ENCODE results near the gene THPO.

Gene THPO

DNA sequence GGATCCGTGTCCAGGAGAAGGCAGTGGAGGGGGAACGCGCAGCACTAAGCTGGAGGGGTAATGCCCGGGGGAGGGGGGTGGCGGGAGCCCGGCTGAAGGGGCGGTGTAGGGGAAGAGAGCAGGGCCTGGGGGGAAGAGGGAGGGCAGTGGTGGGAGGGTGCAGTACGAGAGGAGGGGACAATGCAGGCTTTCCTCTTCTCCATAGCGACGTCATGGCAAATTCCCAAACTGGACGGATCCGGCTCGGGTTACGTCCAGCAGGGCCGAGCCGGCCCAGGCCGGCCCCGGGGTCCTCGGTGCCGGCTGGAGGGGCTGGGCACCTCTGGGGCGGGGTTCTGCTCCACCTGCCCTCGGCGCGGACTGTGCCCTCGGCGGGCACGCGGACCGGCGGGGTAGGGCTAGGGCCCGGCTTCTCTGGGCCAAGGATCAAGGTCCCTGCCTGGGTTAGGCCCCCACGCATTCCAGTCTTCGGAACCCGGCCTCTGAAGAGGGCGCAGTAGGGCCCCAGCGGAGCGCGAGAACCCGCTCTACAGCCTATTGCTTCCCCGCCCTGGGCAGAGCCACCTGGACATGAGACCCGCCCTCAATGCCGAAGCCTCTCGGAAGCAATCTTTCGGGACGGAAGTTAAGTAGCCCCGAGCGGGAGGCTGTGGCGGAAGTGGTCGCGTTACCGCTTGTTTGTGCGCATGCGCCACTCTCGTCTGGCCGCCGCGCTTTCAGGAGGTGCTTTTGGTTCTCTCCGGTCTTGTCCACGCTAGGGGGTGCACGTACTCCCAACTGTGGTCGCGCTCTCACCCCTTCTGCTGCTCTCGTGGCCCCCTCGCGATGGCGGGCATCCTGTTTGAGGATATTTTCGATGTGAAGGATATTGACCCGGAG is 15.1 kb downstream of the THPO start:
- DNase-seq (ENCODE audit: low read depth, low spot score) = peak; percentile 99

DNA sequence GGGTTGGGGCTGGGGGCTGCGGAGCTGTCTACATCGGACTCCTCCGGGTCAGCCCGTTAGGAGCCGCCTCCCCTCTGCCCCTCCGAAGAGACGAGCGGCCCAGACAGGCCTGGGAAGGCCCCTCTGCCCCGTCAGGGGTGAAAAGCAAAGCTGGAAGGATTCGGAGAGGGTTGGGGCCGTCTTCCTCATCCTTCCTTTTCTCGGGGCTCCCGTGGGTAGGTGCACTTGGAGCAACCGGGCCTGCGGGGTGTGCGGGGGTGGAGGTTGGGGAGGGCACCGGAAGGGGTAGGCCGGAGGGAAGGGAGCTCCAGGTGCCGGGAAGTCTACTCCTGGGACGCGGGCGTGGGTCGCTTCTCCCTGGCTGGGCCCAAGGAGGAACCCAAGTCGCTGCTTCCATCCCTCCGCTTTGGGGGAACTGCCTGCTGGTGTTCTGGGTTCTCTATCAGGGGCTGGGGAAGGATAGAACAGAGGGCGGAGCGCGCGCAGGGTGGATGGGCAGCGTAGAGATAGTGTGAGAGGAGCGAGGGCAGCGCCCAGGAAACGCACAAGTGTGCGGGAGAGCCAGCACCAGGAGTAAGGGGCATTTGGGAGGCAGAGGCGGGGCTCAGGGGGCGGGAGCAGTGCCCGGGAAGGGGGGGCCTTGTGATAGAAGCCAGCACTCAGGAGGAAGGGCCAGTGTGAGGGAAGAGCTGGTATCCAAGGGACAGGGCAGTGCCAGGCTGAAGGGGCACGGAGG is 15.9 kb downstream of the THPO start:
- peak; percentile 57 for DNase-seq (ENCODE audit: low read depth, low spot score)

DNA sequence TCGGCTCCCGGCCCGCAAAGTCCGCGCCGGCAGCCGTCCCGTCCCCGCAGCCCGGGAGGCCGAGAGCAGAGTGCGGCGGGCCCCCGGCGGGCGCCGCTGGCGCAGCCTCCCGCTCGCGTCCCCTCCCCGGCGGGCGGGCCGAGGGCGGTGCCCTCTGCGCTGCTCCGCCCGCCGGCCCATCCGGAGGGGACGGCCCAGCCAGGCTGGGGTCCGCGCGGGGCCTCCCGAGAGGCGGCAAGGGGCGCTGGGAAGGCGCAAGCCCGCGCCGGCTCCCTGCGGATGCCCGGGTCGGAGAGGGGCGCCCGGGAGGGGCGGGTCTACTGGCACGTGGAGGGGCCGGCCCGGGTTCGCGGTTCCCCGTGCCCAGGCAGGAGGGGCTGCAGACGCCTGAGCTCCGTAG is 16.5 kb downstream of the THPO start, which contains the start of the genes CLCN2 and POLR2H:
CLCN2 (minus strand) TSS at position 74 of the 400 bp plus-strand sequence. CDS start 126 bp downstream, outside the sequence.
POLR2H (plus strand) TSS at position 179 of the 400 bp plus-strand sequence. CDS start 1,783 bp downstream, outside the sequence.
- no peak for DNase-seq (ENCODE audit: low read depth, low spot score)

DNA sequence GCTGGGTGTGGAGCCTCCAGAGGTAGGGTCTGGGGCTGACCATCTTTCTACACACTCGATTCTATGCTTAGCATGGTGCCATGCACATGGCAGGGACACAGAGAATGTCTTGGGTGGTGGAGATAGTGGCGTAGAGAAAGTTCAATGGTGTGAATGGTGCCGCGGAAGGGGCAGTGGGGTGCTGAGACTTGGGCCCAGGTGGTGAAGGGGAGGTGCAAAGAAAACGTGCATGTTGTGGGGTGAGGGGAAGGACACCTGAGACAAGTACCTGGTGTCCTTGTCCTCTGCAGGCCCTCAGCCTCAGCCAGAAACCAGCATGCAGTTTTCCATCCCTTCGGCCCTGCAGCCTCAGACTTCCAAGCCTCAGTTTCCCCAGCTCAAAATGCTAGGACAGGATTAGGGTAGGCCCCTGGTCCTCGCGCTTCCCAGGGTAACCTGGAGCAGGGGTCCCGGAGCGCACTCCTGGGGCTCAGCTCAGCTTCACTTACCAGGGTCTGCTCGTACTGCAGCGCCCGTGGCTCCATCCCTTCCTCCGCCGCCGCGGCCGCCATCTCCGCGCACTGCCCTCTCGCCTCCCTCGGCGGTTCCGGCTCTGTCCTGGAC is 17.0 kb downstream of the THPO start:
- no peak for DNase-seq (ENCODE audit: low read depth, low spot score)

DNA sequence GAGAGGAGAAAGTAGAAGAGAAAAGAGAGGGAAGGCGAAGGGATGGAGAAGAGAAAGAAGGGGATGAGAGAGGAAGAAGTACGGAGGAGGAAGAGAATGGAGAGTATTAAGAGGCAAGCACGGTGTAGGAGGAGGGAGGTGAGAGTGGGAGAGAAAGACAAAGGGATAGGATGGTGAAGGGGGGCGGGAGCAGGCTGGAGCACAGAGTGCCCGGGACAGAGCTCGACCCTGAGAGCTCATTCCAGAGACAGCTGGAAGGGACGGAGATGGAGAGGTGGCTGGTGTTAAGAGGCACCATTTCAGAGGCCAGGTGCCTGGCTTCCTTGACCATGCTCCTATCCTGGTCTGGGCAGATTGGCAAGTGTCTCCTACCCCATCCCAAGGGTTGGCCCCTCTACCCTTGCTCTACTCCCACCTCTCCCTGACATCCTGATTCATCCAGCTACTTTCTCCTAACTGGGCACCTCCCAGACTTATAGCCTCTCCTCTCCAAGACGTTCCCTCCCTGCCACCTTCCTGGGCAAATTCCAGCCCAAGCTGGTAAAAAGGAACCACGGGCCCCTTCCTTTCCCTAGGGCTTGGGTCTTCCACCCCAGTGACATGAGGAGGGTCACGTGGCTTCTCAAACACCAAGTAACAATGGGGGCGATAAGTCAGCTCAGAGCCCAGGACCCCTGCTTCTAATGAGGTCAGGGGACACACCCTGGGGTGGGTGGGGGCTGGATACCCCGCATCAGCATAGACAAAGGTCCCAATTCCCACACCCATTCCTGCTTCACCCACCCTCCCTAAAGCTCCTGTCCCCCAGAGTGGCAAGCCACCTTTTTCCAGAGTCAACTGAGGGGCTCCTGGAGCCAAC is 17.7 kb downstream of the THPO start:
- DNase-seq (ENCODE audit: low read depth, low spot score) = no peak

DNA sequence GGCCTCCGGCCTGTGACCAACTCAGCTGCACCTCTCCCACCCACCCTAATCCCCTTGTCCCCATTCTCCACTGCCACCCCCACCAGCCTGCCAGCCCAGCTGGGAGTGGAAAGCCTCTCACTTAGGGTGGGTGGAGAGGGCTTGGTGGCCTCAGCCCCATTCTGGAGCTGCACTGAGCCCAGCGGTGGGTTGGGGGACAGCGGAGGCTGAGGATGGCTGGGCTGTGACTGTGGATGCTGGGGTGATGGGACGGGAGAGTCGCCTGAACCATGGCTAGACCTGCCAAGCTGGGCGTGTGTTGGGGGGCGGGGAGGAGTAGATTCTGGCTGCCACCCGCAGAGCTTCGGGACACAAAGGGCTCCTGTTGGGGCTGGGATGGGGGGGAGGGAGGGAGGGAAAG is 18.4 kb downstream of the THPO start:
- no peak for DNase-seq (ENCODE audit: low read depth, low spot score)

DNA sequence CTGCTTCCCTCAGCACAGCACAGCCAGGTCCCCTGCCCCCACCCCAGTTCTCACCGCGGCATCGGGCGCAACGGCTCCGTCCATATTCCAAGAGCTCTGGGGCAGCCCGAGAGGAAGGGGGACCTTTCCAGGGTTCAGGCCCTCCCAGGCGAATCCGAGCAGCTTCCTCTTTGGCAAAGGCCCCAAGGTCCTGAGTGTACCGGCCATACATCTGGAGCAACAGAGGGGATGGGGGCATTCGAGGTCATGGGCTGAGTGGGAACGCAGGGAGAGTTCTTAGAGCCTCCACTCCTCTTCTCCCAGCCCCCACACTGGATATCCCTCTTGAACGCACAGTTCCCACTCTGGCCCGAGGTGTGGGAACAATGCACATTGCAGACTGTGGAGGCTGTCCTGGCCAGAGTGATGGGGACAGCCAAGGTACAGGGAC is 19.1 kb downstream of the THPO start:
- no peak for DNase-seq (ENCODE audit: low read depth, low spot score)

DNA sequence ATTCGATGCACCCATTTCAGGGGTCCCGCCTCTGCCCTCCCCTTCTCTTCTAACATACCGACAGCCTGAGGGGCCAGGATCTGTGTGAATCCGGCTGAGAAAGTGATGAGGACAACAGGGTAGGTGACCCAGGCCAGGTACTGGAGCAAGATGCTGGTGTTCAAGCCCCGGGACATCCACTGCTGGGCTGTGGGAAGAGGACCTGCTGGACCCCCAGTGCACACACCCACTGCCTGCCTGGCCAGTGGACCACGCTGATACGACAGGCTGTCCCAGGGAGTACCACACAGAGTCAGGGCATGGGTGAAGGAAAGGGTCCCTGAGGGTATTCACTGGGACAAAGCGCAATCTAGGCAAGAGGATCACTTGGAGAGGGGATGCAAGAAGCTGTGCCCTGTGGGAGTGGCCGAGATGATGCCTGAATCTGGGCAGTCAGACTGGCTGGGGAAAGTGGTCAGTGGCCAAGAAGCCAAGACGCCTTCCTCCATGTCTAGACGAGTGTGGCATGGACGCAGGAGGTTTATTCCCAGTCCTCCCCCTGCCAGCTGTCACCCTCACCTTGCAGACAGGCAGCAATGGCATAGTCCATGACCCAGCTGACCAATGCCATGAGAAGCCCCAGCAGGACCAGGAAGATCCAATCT is 19.8 kb downstream of the THPO start:
- no peak for DNase-seq (ENCODE audit: low read depth, low spot score)

DNA sequence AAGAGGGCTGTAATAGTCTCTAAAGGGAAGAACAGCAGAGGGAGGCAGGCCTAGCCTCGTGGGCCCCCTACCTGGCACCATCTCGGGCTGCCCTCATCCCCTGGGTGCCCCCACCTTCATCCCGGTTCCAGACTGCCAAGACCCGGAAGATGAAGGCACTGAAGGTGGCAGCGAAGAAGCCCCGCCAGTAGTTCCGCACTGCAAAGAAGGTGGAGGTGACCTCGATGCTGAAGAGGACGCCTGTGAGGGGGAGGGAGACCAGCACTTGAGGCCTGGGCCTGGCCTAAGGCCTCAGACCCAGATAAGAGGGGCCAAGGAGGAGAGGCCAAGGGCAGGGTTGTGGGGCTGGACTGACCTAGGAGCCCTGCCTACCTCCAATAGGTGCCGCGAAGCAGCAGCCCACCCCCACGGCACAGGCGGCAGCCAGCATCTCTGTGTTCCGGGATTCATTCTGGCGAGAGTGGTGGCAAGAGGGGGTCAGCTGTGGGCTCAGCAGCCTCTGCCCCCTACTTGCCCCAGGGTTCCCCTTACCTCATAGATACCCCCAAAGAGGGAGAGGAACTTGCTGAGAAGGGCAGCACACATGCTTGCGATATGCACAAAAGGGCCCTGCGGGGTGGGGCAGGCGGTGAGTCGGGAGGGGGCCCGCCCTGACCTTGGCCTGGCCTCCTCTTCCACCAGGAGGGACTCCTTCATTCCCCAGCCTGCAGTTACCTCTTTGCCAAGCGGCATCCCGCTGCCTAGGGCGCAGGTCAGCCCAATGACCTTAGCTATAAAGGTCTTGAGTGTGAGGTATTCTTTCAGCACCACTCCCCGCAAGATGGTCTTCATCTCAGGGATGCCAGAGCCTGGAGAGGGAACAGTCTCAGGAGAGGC is 20.5 kb downstream of the THPO start:
- DNase-seq (ENCODE audit: low read depth, low spot score) = no peak

DNA sequence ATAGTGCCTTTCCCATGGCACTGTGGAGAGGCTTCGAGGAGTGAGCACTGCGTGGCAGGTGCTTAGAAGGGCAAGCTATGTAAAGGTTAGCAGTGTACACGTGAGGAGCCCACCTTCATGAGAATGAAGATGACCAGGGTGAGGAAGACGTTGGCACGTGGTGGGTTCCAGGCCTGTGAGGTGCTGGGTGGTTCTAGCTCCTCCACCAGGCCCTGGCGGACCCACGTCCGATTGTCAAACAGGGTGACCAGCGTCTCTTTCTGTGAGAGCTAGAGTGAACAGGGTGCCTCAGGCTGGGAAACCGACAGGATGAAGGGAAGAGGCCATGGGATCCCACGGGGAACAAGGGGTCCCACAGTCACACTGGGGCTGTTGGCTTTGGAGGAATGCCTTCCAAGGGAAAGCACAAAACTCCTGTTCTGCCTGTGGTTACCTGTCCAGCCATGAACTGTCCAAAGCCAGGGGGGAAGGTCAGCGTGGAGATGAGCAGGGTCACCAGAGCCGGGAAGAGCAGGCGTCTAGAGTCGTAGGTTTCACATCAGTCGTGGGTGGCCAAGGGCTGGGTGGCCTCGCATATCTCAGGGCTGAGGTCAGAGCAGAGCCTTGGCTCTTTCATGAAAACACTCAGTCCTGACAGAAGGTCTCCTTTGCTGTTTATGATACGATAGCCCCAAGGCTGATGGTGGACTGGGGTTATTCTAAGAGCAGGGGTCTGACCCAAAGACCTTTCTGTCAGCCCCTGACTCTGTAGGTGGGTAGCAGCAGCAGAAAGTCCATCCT is 22.6 kb downstream of the THPO start:
- DNase-seq (ENCODE audit: low read depth, low spot score) = no peak

DNA sequence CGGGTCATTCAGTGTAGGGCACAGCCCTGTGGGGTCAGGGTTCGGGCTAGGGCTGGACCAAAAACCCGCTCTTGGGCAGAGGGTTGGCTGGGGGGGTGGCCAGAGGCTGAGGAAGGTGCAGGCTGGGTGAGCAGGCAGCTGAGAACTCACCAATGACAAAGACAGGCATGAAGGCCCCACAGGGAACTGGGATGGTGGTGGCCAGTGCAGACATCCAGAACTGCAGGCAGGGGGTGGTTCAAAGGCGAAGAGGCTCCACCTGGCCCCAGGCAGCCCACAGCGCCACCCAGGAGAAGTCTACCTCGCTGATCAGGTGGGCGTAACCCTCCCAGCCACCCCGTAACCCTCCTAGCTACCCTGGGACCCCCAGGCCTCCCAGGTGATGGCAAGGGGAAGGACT is 23.3 kb downstream of the THPO start:
- DNase-seq (ENCODE audit: low read depth, low spot score) = no peak

DNA sequence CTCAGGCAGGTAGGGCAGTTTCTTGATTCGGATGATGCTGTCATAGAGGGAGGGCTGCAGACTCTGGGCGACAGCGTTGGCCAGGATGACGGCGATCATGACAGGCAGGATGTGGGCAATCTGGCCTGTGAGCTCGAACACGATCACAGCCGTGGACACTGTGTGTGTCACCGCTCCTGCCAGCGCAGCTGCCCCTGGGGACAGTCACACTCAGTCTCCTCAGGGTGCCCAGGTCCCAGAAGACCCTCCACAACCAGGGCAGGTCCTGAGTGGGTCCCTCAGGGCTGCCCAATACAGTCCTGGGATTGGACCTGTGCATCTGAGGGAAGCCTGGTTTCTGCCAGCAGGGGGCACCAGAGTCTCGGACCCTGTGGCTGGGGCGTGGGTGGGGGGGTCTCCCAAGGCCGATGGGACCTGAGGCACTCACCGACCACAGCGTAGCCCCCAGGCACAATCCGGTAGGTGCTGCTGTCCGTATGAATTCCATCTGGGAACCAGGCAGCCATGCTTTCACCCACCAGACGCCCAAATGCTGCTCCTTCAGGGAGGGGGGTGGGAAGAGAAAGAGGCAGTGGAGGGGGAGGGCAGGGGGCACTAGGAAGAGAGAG is 23.8 kb downstream of the THPO start:
- DNase-seq (ENCODE audit: low read depth, low spot score) = peak; percentile 64

DNA sequence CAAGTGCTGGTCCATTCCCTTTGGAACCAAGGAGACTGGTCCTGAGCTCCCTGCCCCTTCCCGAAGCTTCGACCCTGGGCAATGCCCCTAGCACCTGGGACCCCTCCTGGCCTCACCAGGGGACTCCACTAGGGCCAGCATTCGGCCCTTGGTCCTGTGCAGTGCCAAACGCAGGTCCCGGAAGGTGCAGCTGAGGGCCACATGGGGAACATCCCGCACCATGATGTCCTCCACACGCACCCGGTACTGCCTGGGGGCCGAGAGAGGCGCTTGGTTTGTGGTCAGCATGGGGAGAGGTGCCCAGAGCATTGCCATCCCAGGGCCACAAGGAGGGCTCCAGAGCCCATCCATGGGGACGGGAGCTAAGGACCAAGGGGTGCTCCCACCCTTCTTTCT is 24.5 kb downstream of the THPO start:
- DNase-seq (ENCODE audit: low read depth, low spot score) = no peak

DNA sequence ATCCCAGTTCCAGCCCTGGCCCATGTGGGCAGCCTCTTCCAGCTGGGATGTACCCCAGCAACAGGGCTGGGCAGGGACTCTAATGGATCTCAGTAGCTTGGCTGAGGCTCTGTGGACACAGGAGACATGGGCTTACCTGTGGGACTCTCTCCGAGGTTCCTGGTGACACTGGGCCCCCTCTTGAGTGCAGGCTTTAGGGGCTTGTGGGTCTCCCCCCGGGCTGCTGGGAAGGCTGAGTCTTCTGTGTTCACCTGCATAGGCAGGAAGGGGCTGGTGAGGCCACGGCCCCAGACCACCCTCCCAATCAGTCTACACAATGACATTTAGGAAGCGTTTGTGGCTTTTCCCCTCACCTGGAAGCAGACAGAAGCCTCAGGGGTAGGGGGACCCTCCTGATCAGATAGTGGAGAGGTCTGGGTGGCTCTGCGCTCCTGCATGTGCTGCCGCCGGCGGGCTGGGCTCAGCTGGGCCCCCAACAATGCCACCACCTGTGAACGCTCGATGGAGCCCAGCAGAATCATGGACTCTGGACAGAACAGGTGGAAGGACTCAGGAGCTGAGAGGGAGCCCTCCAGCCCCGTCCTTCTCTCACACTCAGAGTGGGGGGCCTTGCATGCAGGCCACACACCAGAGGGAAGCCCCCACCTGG is 25.0 kb downstream of the THPO start:
- DNase-seq (ENCODE audit: low read depth, low spot score) = no peak

DNA sequence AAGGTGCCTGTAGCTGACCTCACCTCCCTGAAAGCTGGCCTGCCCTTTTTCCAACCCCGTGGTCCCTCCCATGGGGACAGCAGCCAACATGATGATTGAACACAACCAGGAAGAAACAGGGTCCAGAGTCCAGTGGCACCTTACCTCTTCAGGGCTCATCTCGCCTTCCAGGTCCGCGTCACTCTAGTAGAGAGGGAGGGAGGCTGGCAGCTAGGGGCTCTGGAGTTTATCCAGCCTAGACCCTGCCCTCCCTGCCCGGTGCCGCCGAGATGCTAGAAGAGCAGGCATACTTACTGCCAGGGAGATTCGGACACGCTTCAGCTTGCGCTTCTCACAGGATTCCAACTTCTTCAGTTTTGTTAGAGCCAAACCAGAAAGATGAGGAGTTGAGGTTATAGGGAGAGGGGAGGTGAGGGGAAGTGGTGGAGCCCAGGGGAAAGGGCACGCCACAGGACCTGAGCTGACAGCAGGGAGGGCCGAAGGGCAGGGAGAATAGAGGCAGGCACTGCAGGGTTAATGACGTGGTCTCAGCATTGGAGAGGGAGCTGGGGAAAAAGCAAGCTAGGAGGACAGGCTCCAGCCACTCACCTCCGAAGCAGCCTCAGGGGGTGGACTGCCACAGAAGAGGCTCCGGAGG is 25.7 kb downstream of the THPO start:
- no peak for DNase-seq (ENCODE audit: low read depth, low spot score)

DNA sequence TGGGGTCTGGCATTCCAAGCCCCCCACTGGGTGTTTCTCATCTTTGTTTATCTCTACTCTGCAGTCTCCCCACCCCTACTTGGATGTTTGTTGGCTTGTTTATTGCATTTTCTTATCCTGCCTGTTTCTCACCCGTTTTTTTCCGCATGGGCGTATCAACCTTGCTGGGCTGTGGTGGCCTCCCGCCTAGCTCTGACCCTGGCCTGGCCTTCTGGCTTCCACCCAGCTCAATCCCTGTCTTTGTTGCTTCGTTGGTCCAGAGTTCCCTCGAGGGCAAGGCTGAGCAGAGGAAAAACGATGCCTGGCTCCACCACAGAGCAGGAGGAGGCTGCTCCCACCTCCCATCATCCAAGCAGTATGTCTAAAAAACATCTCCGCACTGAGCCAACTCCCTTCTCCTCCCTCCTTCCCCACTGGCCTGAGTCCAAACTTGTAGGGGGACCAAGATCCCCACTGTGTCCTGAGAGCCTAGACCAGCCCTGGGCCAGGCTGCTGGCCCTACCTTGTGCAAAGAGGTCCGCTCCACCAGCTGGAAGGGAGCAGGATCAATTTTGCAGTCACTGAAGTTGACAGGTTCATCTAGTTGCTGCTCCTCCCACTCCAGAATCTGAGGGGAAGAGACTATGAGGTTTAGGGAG is 26.4 kb downstream of the THPO start:
- DNase-seq (ENCODE audit: low read depth, low spot score) = peak; percentile 43

DNA sequence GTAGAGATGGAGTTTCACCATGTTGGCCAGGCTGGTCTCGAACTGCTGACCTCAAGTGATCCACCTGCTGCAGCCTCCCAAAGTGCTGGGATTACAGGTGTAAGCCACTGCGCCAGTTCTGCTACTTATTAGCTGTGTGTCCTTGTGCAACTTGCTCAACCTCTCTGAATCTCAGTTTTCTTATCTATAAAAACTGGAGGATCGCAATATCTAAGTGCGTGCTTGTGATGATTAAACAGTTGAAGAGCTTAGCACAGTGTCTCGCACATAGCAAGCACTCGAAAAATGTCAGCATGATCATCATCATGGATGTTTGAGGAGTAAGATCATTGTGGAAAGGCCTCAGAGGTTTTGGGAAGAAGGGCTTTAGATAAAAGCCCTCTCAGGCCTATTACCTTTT is 27.4 kb downstream of the THPO start:
- DNase-seq (ENCODE audit: low read depth, low spot score) = no peak

Measured in ELF-1 (cell line).